Stimulated activated CD8-positive, alpha-beta memory T cell treated with anti-CD3 and anti-CD28 coated beads, Interleukin-7, amount 100 ng/mL, for 48 hours (primary cell): ENCODE data around the gene AKAP13.
"Not testable (repeated sequence)": the region's sequence is repeated elsewhere in the genome, so short reads cannot be mapped to it uniquely, and the experiment has no call there.

Experiments
- DNase-seq, 2 donors: peaks; one replicate each; pipeline ENCODE4 v3.0.0-alpha.2; 2020; ENCODE audit warnings: low read depth in 1 of 2; ENCODE audit errors: extremely low read depth in 1 of 2

The AKAP13 gene

GRCh38 chr15:85796371-85796770 lies 416.0 kb downstream of the AKAP13 start:
- not testable (repeated sequence) for DNase-seq
